HepG2 (cell line): ENCODE measurements around the gene CMKLR1. TPM values are rescaled to one million over a fixed set of nuclear protein-coding genes. Genes with fewer than 3 reads are reported as not detected.

ENCODE experiments used
- ATF3 ChIP-seq: sonication (generic); formaldehyde crosslinking; IDR thresholded peaks from 2 replicates; pipeline ENCODE4 v1.4.0; 2020; ENCODE audit warnings: missing genetic modification reagents
- ATF4 ChIP-seq, 2 experiments: fragments of 450-650 bp in 1 of 2; sonication (generic) in 1 of 2; formaldehyde crosslinking; IDR thresholded peaks; 2 replicates each; pipeline versions ENCODE4 v1.5.0 to v1.8.0; 2020 to 2022; ENCODE audit warnings: mild to moderate bottlenecking in 1 of 2, missing genetic modification reagents in 1 of 2
- CC2D1A ChIP-seq: sonication (generic); formaldehyde crosslinking; IDR thresholded peaks from 2 replicates; pipeline ENCODE4 v1.8.1; 2023; ENCODE audit warnings: mild to moderate bottlenecking, missing genetic modification reagents
- EHMT2 ChIP-seq: fragments of 200-600 bp; sonication (generic); IDR thresholded peaks from 2 replicates; pipeline ENCODE4 v1.7.0; 2017; ENCODE audit warnings: antibody characterized with exemption, low read depth, low read length, borderline replicate concordance
- FOXK1 ChIP-seq: sonication (generic); formaldehyde crosslinking; IDR thresholded peaks from 2 replicates; pipeline ENCODE4 v1.4.0; 2020; ENCODE audit warnings: low read depth, missing genetic modification reagents, borderline replicate concordance
- HMG20B ChIP-seq: conservative IDR thresholded peaks from 2 replicates; pipeline ENCODE4 v1.6.1; 2016; ENCODE audit warnings: missing genetic modification reagents, missing compliant biosample characterization
- HNF4A ChIP-seq: sonication (generic); formaldehyde crosslinking; IDR thresholded peaks from 2 replicates; pipeline ENCODE4 v1.4.0; 2020; ENCODE audit warnings: missing genetic modification reagents
- KDM6A ChIP-seq: IDR thresholded peaks from 2 replicates; pipeline ENCODE4 v1.6.1; 2016; ENCODE audit warnings: low read depth
- KLF16 ChIP-seq, 2 experiments: sonication (generic) in 1 of 2; formaldehyde crosslinking in 1 of 2; IDR thresholded peaks; 2 replicates each; pipeline versions ENCODE4 v1.6.1 to v1.8.0; 2016 to 2023; ENCODE audit warnings: missing genetic modification reagents in 2 of 2, missing compliant biosample characterization in 1 of 2
- MLXIP ChIP-seq: sonication (generic); formaldehyde crosslinking; IDR thresholded peaks from 2 replicates; pipeline ENCODE4 v1.9.0; 2021; ENCODE audit warnings: missing genetic modification reagents, borderline replicate concordance
- MTA1 ChIP-seq: sonication (generic); formaldehyde crosslinking; IDR thresholded peaks from 2 replicates; pipeline ENCODE4 v1.4.0; 2020; ENCODE audit warnings: missing genetic modification reagents, mild to moderate bottlenecking, borderline replicate concordance
- NR2F6 ChIP-seq, 2 experiments: IDR thresholded peaks; 2 replicates each; pipeline ENCODE4 v1.6.1; 2016; ENCODE audit warnings: antibody characterized with exemption in 1 of 2, mild to moderate bottlenecking in 1 of 2
- PHF20 ChIP-seq: sonication (generic); formaldehyde crosslinking; IDR thresholded peaks from 2 replicates; pipeline ENCODE4 v1.5.0; 2020; ENCODE audit warnings: mild to moderate bottlenecking, missing genetic modification reagents
- PITX1 ChIP-seq: sonication (generic); formaldehyde crosslinking; IDR thresholded peaks from 2 replicates; pipeline ENCODE4 v1.5.1; 2020; ENCODE audit warnings: mild to moderate bottlenecking, missing genetic modification reagents
- SALL2 ChIP-seq: sonication (generic); formaldehyde crosslinking; IDR thresholded peaks from 2 replicates; pipeline ENCODE4 v1.8.1; 2023; ENCODE audit warnings: mild to moderate bottlenecking, missing genetic modification reagents, inconsistent platforms
- ZBTB43 ChIP-seq: sonication (generic); formaldehyde crosslinking; conservative IDR thresholded peaks from 2 replicates; pipeline ENCODE4 v1.4.0; 2020; ENCODE audit warnings: missing genetic modification reagents
- ZFP37 ChIP-seq: sonication (generic); formaldehyde crosslinking; IDR thresholded peaks from 2 replicates; pipeline ENCODE4 v1.4.0; 2020; ENCODE audit warnings: missing genetic modification reagents, borderline replicate concordance
- ZNF296 ChIP-seq: sonication (generic); formaldehyde crosslinking; conservative IDR thresholded peaks from 2 replicates; pipeline ENCODE4 v1.5.0; 2020; ENCODE audit warnings: mild to moderate bottlenecking, missing genetic modification reagents
- ZNF3 ChIP-seq: IDR thresholded peaks from 2 replicates; pipeline ENCODE4 v1.7.0; 2017; ENCODE audit warnings: inconsistent platforms
- ZNF629 ChIP-seq: sonication (generic); formaldehyde crosslinking; conservative IDR thresholded peaks from 2 replicates; pipeline ENCODE4 v1.5.0; 2020; ENCODE audit warnings: missing genetic modification reagents
- ZNF710 ChIP-seq: sonication (generic); formaldehyde crosslinking; IDR thresholded peaks from 2 replicates; pipeline ENCODE4 v1.5.0; 2020; ENCODE audit warnings: mild to moderate bottlenecking, missing genetic modification reagents, borderline replicate concordance
- ZNF792 ChIP-seq: IDR thresholded peaks from 2 replicates; pipeline ENCODE4 v1.6.1; 2016
- polyA plus RNA-seq, 8 experiments: library from polyadenylated mRNA; depleted of rRNA in 3 of 8; stranded (reverse) in 7 of 8; unstranded in 1 of 8; fragments of >200 nt; fragmentation: Illumina TruSeq in 4 of 8; extraction: Trizol in 4 of 8; gene quantifications; 2 replicates each; pipeline versions ENCODE4 v1.2.1 to v1.2.3, GENCODE V29; 2011 to 2016; ENCODE audit warnings: low read depth in 4 of 8, missing spikeins in 1 of 8, mixed read lengths in 1 of 8; ENCODE audit not compliant: insufficient read depth in 1 of 8
- total RNA-seq, 5 experiments: library from RNA; depleted of rRNA; stranded (reverse); fragments of >200 nt; fragmentation: Illumina TruSeq; extraction: Trizol; gene quantifications; 2 replicates each; pipeline ENCODE4 v1.2.3, GENCODE V29; 2016; ENCODE audit warnings: low read depth in 1 of 5

Gene CMKLR1
- total and polyA plus RNA-seq, 2 of the 13 experiments (the other 11 are each of a cell fraction or from before 2014, with no cell fraction given), result not detected

GRCh38 chr12:108313606-108314351 is 25.3 kb downstream of the CMKLR1 start (continued):
- TF ChIP-seq ZNF296 (CRISPR knock-in tag) (0 out of 2 replicates have a peak, but pooled peaks have one; percentile 19), ZBTB43 (CRISPR knock-in tag) (peak; percentile 56; the same call in 1 of the 2 replicates), EHMT2 (peak; percentile 77; the same call in 1 of the 2 replicates), NR2F6 (IDR thresholded peaks at IDR 0.05) (peak; percentile 80), NR2F6 (CRISPR knock-in tag; IDR thresholded peaks at IDR 0.05) (peak; percentile 67; the same call in 1 of the 2 replicates), HMG20B (CRISPR knock-in tag) (peak; percentile 70), ZNF710 (CRISPR knock-in tag) (peak; percentile 91; the same call in 1 of the 2 replicates), FOXK1 (CRISPR knock-in tag) (peak; percentile 14; the same call in 1 of the 2 replicates), ZNF629 (CRISPR knock-in tag) (peak; percentile 34; the same call in 1 of the 2 replicates), MLXIP (no peak), ZFP37 (CRISPR knock-in tag) (no peak), CC2D1A (CRISPR knock-in tag) (no peak), KDM6A (CRISPR knock-in tag) (peak; percentile 84; the same call in 1 of the 2 replicates), KLF16 (CRISPR knock-in tag; IDR thresholded peaks at IDR 0.05) (0 out of 4 replicates have a peak, but pooled peaks of 1 of the 2 experiments have one; percentile 34), SALL2 (CRISPR knock-in tag) (peak; percentile 56), PITX1 (CRISPR knock-in tag) (peak; percentile 95), MTA1 (peak; percentile 87), ZNF3 (no peak), PHF20 (CRISPR knock-in tag) (no peak), ATF3 (CRISPR knock-in tag) (peak; percentile 32; the same call in 1 of the 2 replicates), ZNF792 (CRISPR knock-in tag) (0 out of 2 replicates have a peak, but pooled peaks have one; percentile 43), ATF4 (CRISPR knock-in tag; IDR thresholded peaks at IDR 0.05) (0 out of 4 replicates have a peak, but pooled peaks of 1 of the 2 experiments have one; percentile 32), HNF4A (CRISPR knock-in tag) (peak; percentile 76)
